NK-92 (cell line): ENCODE results near the gene LINGO4.

Experiments
- DNase-seq: peaks from one replicate; lab custom pipeline; 2025; ENCODE audit not compliant: unreplicated experiment; lab: John Stamatoyannopoulos, UW

Gene LINGO4, protein sequence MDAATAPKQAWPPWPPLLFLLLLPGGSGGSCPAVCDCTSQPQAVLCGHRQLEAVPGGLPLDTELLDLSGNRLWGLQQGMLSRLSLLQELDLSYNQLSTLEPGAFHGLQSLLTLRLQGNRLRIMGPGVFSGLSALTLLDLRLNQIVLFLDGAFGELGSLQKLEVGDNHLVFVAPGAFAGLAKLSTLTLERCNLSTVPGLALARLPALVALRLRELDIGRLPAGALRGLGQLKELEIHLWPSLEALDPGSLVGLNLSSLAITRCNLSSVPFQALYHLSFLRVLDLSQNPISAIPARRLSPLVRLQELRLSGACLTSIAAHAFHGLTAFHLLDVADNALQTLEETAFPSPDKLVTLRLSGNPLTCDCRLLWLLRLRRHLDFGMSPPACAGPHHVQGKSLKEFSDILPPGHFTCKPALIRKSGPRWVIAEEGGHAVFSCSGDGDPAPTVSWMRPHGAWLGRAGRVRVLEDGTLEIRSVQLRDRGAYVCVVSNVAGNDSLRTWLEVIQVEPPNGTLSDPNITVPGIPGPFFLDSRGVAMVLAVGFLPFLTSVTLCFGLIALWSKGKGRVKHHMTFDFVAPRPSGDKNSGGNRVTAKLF

DNA sequence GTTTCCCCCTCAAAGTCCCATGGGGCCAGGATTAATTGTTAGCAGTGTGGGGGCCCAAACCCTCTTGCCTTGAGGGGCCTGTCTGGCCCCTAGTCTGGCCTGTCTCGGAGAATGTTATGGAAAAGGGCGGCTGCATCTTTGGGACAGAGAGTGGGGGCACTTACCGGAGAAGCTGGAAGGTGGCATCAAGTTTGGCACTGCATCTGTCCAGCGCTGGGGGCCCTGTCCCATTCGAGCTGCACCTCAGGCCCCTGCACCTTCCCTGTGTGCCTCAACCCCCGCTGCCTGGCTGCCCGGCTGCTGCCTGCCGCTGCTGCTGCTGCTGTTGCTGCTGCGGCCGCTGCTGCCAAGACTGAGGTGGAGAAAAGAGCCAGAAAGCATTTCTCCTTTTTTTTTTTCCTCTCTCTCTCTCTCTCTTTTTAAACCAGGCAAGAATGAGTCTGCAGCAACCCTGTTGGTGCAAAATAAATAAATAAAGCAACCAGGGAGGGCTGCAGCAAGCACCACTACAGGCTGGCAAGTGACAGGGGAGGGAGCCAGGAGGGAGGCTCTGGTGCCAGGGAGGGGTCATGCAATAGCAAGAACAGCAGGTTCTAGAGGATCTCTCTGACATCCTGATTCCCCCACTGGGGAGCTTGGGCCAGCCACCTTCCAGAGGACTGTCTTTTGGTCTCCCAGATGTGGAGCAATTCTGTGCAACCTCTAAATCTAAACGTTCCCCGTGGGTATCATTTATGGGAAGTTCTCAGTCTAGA lies at the start of gene LINGO4:
LINGO4 (minus strand) TSS at position 354 of the 755 bp plus-strand sequence. CDS start 2,715 bp downstream, outside the sequence.
- no peak for DNase-seq

DNA sequence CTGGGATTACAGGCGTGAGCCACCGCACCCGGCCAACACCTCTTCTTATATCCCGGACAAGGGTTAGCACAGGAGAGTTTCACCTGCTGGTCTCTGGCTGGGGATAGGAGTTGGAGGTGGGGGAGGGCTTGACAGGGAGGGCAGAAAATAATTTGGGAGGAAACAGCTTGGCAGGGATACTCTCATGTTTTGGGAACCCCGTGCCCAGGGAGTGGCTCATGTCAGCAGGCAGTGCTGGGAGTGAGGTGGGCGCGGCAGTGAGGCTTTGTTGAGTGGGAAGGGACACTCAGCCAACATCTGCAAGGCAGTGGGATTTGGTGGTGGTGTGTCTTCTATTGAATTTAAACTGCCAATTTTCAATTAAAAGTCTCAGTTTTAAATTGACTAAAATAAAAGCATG lies 49.4 kb upstream of the LINGO4 start:
- DNase-seq = no peak

DNA sequence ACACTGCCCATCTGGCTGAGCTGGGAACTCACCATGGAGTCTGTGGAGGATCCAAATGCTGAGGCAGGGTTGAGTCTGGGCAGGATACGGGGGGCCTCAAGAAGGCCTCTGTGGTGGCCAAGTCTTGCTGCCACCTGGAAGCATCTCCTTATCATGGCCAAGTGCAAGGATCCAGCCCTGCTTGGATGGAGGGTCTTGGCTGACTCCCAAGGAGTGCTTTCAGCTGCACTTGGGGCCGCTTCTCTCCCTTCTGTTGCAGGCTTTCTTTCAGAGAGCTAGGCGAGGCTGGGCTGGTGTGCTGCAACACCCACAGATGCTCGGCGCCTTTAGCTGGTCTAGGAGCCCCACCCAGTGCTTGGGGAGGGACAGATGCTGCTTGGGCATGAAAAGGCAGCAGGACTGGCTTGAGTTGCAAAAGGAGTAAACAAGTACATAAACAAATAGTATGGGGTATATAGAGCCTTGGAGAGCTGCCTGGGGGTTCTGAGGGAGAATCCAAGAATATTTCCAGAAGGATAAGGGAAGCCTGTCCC lies 48.3 kb upstream of the LINGO4 start, which contains the start of gene THEM5:
THEM5 (minus strand) TSS at position 302 of the 533 bp plus-strand sequence; CDS start at position 155, 147 bp downstream.
- DNase-seq = no peak

DNA sequence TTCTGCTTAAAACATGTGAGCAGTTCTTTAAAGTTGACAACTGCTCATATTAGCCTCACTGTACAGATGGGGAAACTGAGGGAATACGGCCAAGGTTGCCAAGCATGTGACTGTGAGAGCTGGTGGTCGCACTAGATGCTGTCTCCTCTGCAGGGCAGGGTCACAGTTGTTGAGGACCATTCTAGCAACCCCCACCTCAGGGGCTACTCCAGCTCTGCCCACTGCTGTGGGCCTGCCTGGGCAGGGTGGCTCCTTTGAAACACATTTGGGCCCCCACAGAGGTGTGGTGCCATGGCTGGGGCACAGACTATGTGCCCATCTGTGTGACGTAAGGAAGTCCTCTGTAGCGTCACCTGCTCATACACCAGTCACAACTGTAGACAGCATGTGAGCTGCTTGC lies 47.5 kb upstream of the LINGO4 start:
- no peak for DNase-seq

DNA sequence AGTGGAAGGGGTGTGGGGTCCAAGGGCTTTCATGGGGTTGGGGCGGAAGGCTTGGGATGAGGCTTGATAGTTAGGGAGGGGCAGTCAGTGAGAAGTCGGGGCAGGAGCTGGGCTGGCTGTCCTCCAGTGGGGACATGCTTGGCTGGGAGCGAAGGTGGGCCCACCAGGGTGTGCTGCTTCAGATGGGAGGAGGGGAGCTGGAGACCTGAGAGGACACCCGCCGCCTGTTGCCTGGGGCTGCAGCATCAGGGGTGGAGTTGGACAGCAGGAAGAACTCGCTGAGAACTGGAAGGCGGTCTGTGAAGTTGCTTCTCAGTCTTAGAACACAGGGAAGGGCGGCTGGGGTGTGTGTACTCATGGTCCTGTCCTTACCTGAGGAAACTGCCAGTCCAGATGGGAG lies 46.7 kb upstream of the LINGO4 start:
- DNase-seq = no peak

DNA sequence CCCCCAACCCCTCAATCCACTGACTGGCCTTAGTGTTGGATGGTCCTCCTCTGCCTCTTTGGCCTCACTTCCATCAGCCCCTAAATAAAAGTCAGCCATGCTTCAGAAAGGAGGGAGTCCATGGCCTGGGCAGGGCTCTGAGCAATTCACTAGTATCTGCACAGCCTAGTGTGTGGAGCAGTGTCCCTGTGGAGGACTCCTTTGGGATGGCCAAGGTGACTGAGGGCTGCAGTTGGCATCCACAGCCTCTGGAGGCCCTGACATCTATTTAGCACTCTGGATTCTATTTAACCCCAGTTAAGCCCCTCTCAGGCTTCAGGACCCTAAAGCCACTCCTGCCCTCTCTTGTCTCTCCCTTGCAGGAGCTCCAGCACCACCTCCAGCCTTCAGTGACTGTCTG lies 44.7 kb upstream of the LINGO4 start:
- DNase-seq = no peak

DNA sequence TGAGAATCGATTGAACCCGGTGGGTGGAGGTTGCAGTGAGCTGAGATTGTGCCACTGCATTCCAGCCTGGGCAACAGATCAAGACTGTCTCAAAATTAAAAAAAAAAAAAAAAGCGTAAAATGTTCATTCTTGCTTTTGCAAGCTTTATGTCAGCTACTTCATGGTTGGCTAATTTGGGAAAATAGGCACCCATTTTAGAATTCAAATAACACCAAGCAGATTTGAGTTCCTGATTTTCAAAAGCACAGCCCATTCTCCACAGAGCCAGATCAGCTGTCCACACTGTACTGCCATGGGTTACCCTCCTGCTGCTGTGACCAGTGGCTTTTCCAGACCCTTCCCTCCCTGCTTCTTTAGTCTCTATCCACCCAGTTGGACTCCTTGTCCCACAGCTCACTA lies 43.9 kb upstream of the LINGO4 start:
- no peak for DNase-seq

DNA sequence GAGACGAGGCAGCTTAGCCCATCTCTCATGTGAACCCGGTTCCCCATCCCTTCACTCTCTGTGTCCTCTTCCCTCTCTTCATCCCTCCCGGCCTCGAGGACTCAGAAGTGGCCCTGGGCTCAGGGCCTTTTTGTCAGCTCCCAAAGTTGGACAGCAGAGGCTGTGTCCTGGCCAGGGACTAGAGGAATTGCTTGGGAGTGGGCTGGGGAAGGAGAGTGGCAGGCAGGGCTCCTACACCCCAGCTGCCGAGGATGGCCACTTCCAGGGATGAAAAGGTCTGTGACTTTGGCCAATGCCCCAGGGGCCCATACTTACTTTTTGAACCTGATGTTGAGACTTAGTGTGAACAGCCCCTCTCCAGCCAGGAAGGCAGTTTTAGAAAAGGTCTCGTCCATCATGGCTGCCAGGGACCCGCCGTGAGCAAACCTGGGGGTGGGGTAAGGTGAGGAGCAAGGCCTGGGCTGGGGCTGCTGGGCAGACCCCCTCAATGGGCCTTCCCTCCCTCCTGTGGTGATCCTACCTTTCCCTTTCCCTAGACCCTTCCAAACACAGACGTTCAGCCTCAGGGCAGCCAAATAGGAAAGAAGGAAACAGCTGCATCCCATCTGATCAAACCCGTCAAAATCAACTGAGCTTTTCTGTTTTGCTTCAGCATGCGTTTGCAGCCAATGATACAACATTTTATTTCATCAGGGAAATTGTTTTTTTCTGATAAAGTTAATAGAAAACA lies 42.8 kb upstream of the LINGO4 start:
- no peak for DNase-seq

DNA sequence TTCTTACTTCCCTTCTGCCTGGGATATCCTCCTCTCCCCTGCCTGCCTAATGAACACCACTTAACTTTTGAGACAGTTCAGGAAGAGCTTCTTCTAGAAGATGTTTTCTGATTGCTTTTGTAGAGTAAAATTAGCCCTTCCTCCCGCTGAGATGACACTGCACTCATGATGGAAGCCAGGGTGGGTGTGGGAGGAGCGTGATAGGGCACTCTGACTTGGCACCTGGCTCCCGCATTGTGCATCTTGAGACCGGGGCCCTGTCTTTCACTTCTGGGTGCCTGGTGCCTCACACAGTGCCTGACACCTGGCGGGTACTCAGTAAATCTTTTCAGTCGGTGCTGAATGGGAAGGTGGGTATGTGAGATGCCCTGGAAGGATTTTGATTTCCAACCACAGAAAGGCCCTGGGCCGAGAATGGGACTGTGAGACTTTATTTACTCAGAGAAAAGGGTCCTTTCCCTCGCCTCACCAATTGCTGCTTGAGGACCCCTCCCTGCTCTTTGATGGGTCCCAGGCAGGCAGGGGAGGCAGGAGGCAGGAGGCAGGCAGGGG lies 41.5 kb upstream of the LINGO4 start:
- no peak for DNase-seq

DNA sequence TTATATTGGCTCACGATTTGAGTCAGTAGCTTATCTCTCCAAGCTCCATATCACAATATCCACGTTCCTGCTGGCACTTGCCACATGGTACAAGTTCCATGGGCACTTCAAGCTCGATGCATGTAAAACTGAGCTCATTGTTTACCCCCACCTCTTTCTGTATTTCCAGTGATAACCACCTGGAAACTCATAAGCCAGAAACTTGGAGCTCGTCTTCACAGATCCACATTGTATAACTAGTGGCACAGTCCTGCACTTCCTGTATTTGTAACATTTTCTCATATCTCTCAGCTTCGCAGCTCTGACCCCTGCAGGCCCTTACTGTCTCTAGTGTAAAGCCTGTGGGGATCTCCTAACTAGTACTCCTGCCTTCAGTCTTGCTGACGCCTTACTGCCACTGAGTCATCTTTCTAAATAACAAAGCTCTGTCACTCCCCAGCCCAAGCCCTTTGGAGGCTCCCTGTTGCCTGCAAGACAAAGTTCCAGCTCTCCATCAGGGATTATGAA lies 40.9 kb upstream of the LINGO4 start:
- DNase-seq = no peak

DNA sequence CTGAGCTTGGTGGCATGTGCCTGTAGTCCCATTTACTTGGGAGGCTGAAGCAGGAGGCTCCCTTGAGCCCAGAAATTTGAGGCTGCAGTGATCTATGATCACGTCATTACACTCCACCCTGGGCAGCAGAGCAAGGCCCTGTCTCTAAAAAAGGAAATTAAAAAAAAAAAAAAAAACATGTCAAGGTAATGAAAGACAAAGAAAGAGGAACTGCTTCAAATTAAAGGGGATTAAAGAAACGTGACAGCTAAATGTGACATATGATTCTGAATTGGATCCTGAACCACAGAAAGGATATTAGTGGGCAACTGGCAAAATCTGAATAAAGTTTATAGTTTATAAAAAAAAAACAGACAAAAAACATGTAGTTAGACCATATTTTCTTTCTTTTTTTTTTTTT lies 38.2 kb upstream of the LINGO4 start:
- no peak for DNase-seq

DNA sequence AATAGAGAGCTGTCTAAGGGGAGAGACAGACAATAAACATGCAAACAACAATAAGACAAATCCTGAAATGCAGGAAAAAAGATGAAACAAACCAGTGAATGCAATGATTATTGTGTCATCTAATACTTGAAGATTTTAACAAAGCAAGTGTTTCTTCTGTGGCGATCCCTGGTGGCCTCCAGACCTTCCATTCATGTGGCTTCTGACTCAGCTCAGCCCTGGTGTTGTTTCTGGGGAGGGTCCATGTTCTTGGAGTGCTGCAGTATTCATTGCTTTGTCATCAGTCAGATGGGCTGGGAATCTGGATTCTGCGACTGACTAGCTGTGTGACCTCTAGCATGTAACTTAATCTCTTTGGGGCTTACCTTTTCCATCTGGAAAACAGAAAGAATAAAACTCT lies 35.9 kb upstream of the LINGO4 start:
- DNase-seq = no peak

DNA sequence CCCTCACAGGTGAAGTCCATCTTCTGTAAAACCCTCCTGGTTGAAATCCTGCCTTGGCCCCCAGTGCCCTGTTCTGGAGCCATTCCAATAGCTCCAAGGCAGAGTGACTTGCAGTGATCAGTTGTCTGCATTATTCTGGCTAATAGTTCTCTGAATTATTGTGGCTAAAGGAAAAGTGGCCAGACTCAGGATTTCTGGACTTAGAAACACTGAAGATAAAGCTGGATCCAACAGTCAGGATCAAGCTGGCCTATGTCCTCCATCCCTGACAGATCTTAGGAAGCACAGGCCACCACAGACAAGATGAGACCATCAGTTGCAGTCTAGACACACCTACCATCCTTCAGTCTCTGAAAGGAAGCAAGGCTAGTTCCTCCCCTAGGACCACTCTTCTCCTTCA lies 35.2 kb upstream of the LINGO4 start:
- DNase-seq = no peak

DNA sequence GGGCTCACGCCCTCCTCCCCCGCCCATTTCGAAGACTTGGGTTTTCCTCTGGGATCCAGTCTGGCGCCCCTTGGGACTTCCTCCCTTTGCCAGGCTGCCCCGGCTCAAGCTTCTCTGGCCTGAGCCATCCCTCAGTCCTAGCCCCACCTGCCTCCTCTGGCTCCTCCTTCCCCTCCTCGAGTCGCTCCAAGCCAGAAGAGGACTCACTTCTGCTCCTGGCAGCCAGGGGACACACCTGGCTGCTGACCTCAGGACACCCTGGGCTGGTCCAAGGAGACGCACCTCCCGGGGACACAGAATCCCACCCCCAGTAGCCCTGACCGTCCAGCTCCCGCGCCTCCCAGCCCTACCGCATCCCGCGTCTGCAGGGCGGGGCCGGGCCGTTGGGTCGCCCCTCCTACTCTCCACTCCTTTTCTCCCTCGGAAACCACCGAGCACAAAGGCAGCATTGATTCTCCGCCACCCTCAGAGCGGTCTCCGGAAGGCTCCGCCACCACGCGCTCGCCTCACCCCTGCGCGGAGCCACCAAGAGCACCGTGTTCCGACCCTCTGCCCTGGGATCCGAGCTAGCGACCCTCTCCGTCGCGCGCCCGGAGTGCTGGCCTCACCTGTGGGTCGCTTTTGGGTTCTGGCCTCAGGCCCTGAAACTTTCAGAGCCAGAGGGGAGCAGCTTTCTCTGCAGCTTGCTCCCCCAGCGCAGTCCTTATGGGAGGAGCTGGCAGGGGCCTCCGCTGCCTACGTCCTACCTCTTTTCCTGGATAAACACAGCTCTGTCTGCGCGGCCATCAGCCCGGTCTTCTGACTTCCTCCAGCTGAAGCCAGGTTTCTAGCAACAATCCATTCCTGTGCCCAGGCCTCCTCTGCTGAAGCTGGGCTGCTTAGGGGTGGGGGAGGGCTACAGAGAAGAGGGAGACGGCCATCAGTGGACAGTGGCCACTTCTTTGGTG lies 34.5 kb upstream of the LINGO4 start, which contains the start of gene C2CD4D:
C2CD4D (minus strand) TSS at position 364 of the 947 bp plus-strand sequence. CDS start 831 bp downstream, outside the sequence.
- no peak for DNase-seq

DNA sequence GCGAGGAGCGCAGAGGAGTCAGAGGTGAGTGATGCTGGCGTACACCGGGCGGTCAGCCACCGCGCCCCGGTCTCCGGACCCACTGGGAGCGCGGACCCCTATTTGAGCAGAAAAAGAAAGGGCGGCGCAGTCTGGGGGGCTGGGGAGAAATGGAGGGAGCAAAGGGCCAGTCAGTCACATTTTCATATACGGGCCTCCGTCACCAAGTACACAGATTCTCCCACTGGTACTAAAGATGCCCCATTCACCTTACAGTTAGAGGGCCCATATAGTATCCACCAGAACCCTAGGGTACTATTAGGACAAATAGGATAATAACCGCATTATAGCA lies 33.8 kb upstream of the LINGO4 start:
- DNase-seq = no peak

DNA sequence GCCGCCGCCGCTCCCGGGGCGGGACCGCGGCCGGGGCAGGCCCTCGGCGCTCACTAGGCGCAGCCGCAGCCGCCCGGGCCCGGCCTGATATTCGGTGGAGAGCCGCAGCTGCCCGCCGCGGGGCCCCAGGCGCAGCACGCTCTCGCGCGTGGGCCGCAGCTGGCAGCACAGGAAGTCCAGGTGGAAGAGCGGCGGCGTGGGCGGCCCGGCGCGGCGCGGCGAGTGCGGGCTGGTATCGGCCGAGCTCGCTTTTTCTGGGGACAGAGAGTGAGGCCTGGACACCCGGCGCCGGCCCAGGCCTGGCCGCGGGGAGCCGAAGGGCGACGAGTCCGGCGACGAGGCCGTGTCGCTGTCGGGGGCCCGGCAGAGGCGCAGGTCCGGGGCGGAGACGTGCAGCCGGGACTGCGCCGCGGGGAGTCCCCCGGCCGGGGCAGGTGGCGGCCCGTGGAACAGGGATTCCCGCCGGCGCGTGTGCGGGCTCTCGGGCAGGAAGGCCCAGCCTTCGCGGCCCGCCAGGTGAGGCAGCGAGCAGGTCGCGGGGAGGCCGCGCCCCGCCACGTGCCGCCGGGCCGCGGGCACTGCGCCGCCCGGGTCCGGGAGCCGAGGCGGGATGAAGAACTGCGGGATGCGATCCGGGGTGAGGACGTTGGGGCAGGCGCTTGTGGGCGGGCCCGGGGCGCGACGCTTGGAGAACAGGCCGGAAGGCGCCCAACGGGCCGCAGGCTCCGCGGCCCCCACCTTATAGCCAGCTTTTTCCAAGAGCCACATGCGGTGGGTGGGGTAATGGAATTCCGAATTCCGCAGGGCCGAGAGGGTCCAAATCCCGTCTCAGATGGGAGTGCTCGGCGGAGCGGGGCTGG lies 33.2 kb upstream of the LINGO4 start:
- no peak for DNase-seq

DNA sequence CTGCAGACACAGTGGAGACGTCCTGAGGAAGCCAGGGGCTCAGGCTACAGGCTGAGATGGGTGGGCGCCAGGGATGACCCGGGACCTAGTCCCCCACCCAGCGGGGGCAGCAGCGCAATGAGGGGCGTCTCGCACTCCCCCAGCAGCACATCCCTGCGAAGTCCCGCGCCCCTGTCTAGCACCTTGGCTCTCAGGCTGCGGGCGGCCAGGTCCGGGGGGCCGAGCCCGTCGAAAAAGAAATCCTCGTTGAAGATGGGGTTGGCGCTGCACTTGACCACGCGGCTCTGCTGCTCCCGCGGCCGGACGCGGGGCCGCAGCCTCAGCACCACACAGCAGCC lies 32.6 kb upstream of the LINGO4 start:
- DNase-seq = no peak

DNA sequence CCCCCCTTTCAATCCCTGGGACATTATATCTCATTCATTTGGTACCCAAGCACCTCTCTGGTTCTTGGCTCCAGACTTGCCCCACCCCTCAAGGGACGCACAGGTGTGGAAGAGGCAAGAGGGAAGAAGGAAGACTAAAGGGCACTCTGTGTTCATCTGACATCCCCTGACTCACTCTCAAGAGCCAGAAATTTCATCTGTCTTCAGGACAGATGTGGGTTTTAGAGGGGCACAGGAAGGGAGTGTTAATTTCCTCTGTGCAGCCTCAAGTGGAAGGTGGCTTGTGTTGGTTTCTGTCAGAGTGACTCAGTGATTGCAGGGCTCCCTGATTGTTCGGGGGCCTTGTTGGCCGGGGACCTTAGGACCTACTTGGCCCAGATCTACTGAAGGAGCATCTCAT lies 32.0 kb upstream of the LINGO4 start:
- DNase-seq = no peak

DNA sequence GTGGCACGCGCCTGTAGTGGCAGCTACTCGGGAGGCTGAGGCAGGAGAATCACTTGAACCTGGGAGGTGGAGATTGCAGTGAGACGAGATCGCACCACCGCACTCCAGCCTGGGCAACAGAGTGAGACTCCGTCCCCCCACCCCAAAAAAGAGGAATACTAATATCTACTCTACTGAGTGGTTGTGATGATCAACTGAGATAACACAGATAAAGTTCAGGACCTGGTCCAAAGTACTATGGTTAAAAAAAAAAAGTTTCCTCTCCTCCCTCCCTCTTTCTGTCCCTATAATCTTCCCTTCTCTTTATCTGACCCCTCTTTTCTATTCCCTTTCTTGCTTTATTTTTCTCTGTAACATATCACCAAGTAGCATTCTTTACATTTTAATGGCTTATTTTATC lies 30.4 kb upstream of the LINGO4 start:
- DNase-seq = no peak
